Kidney (tissue), 14 donors: ENCODE data around the gene SRP19. TPM values are rescaled to one million over a fixed set of nuclear protein-coding genes. Genes with fewer than 3 reads are reported as not detected.

Source experiments
- DNase-seq, 5 donors: peaks; one replicate each; pipeline ENCODE4 v3.0.0-alpha.2; 2013 to 2020
- FAIRE-seq: peaks from 2 replicates; lab custom pipeline; 2012; peaks lifted over from hg19 to GRCh38; lab: Jason Lieb, UNC
- H3K27ac ChIP-seq, 2 donors: one replicate each; pipeline ENCODE4 v1.7.0; 2013; ENCODE audit warnings: low read depth in 2 of 2, low read length in 2 of 2, inconsistent platforms in 1 of 2
- H3K27me3 ChIP-seq: one replicate; pipeline ENCODE4 v1.7.1; 2013; ENCODE audit warnings: low read length, inconsistent platforms; ENCODE audit not compliant: control insufficient read depth, insufficient read depth
- H3K36me3 ChIP-seq, 3 donors: one replicate each; pipeline versions ENCODE4 v1.7.0 to v1.7.1; 2013; ENCODE audit warnings: low read length in 3 of 3, control low read depth in 1 of 3, inconsistent platforms in 1 of 3; ENCODE audit not compliant: insufficient read depth in 3 of 3, control insufficient read depth in 2 of 3
- H3K4me1 ChIP-seq, 3 donors: one replicate each; pipeline versions ENCODE4 v1.7.0 to v1.7.1; 2013; ENCODE audit warnings: low read length in 3 of 3, inconsistent platforms in 1 of 3, low read depth in 1 of 3; ENCODE audit not compliant: control insufficient read depth in 2 of 3, insufficient read depth in 2 of 3
- H3K4me3 ChIP-seq, 3 donors: one replicate each; pipeline versions ENCODE4 v1.7.0 to v1.8.1; 2013; ENCODE audit warnings: low read length in 3 of 3, control low read depth in 1 of 3, inconsistent platforms in 1 of 3
- H3K9ac ChIP-seq, 3 donors: one replicate each; pipeline versions ENCODE4 v1.7.0 to v1.7.1; 2013; ENCODE audit warnings: low read length in 3 of 3, control low read depth in 1 of 3, inconsistent platforms in 1 of 3
- H3K9me3 ChIP-seq, 3 donors: one replicate each; pipeline versions ENCODE4 v1.7.0 to v1.7.1; 2013; ENCODE audit warnings: low read length in 3 of 3, control low read depth in 1 of 3, inconsistent platforms in 1 of 3; ENCODE audit not compliant: control insufficient read depth in 2 of 3, insufficient read depth in 1 of 3
- CTCF ChIP-seq: IDR thresholded peaks from 3 replicates; pipeline ENCODE4 v1.5.1; 2012; ENCODE audit warnings: mild to moderate bottlenecking, moderate library complexity, borderline replicate concordance; ENCODE audit not compliant: insufficient read depth; ENCODE audit errors: extremely low read depth
- intact Hi-C: fragments of 100-400 bp; cut with DNase I; formaldehyde crosslinking; loops from one replicate; pipeline ENCODE4 v1.11.1; 2022
- polyA plus RNA-seq: library from polyadenylated mRNA; stranded (reverse); fragments of 350-450 nt; fragmentation: Illumina TruSeq; extraction: RNeasy Lipid Tissue Mini Kit (QIAGEN cat#74804); gene quantifications from one replicate; pipeline ENCODE4 v1.2.3, GENCODE V29; 2014; ENCODE audit warnings: low read depth, low replicate concordance; ENCODE audit not compliant: insufficient read depth
- total RNA-seq: library from RNA; stranded (reverse); fragmentation: NEBNext Ultra II Directional; extraction: Animal tissue kit (Norgen Biotek cat#: 25700); gene quantifications from one replicate; pipeline ENCODE4 v1.2.1, GENCODE V29; 2021
- donor health status: control.
- donor health status: control.
- donor health status: control.
- donor health status: control.
- donor health status: control.
- donor health status: DM: yes; HTN: yes; CAD: no.
- donor health status: Normal renal cell carcinoma (clear cell type).

Gene SRP19
- total and polyA plus RNA-seq, 2 donors from 2014 or later, result 33.0 to 80.6 TPM

GRCh38 chr5:112878760-112879159 lies 17.7 kb downstream of the SRP19 start:
- Histone ChIP-seq H3K27ac (no peak overlapping the region), H3K27me3 (no peaks in the 10 kb centered on the region), H3K4me1 (no peaks in the 10 kb centered on the region), H3K4me3 (no peak overlapping the region), H3K9me3 (no peaks in the 10 kb centered on the region), H3K36me3 (peaks cover 2 to 13% (median 11%) of the 10 kb centered on the region in 3 donors), H3K9ac (no peak overlapping the region)
- FAIRE-seq (no peak), DNase-seq (no peak)
- intact Hi-C loops, result no loop called here
- no peak for TF ChIP-seq CTCF

GRCh38 chr5:112880219-112880964 lies 19.3 kb downstream of the SRP19 start:
- FAIRE-seq (no peak), DNase-seq (peak in 1 of 5 donors; percentile 2)
- no peaks in the 10 kb centered on the region for H3K9me3 ChIP-seq
- H3K4me3 ChIP-seq, result no peak overlapping the region
- peaks cover 2 to 30% (median 17%) of the 10 kb centered on the region in 3 donors for H3K36me3 ChIP-seq
- H3K9ac ChIP-seq, result no peak overlapping the region
- no peaks in the 10 kb centered on the region for H3K27me3 ChIP-seq
- H3K27ac ChIP-seq, result no peak overlapping the region
- intact Hi-C loops, result no loop called here
- no peak for TF ChIP-seq CTCF
- no peaks in the 10 kb centered on the region for H3K4me1 ChIP-seq

GRCh38 chr5:112883192-112883591 lies 22.1 kb downstream of the SRP19 start:
- intact Hi-C loops, result no loop called here
- Histone ChIP-seq H3K36me3 (peaks cover 6 to 46% (median 29%) of the 10 kb centered on the region in 3 donors), H3K9me3 (no peaks in the 10 kb centered on the region)

More at GRCh38 chr5:112883192-112883591, 22.1 kb downstream of the SRP19 start:
- TF ChIP-seq CTCF, result no peak
- FAIRE-seq (no peak), DNase-seq (no peak)
- Histone ChIP-seq H3K27ac (no peak overlapping the region), H3K4me1 (no peaks in the 10 kb centered on the region), H3K9ac (no peak overlapping the region), H3K27me3 (no peaks in the 10 kb centered on the region), H3K4me3 (no peak overlapping the region)
